Natural killer cell treated with Interleukin-12 subunit alpha and Interleukin-12 subunit beta and Interleukin-15 and Interleukin-18, amount 100 ng/mL, for 72 hours (primary cell): ENCODE results near the gene TWIST1. TPM values are rescaled to one million over a fixed set of nuclear protein-coding genes. Genes with fewer than 3 reads are reported as not detected.

Experiments used
- ATAC-seq, 2 donors: fragments of 150-1000 bp; cut with Tn5 transposase in 1 of 2; sonication (Bioruptor Pico), chemical (Tn5 transposase) in 1 of 2; 2 replicates each; pipeline ENCODE4 v1.10.0; 2021
- DNase-seq: peaks from one replicate; pipeline ENCODE4 v3.0.0; 2022; ENCODE audit warnings: low spot score
- H3K27ac Mint-ChIP-seq, 2 donors: 1 replicate in 1 of 2; 2 replicates in 1 of 2; pipeline ENCODE4 v1.8.0; 2022; ENCODE audit warnings: mixed read lengths in 2 of 2, mild to moderate bottlenecking in 1 of 2, moderate library complexity in 1 of 2
- H3K27me3 Mint-ChIP-seq, 2 donors: 1 replicate in 1 of 2; 2 replicates in 1 of 2; pipeline ENCODE4 v1.8.0; 2022; ENCODE audit warnings: mixed read lengths in 2 of 2
- H3K36me3 Mint-ChIP-seq: one replicate; pipeline ENCODE4 v1.8.0; 2022; ENCODE audit warnings: mixed read lengths
- H3K4me1 Mint-ChIP-seq, 2 donors: 1 replicate in 1 of 2; 2 replicates in 1 of 2; pipeline ENCODE4 v1.8.0; 2022; ENCODE audit warnings: low read depth in 2 of 2, mixed read lengths in 2 of 2, mild to moderate bottlenecking in 1 of 2
- H3K4me3 Mint-ChIP-seq: one replicate; pipeline ENCODE4 v1.8.0; 2022; ENCODE audit warnings: mixed read lengths
- H3K9me3 Mint-ChIP-seq: 2 replicates; pipeline ENCODE4 v1.8.0; 2022; ENCODE audit warnings: mixed read lengths
- total RNA-seq, 2 donors: library from RNA; stranded (reverse); gene quantifications; one replicate each; pipeline ENCODE4 v1.2.3, GENCODE V29; 2022

Gene TWIST1
- total RNA-seq, 2 donors from 2014 or later: not detected

DNA sequence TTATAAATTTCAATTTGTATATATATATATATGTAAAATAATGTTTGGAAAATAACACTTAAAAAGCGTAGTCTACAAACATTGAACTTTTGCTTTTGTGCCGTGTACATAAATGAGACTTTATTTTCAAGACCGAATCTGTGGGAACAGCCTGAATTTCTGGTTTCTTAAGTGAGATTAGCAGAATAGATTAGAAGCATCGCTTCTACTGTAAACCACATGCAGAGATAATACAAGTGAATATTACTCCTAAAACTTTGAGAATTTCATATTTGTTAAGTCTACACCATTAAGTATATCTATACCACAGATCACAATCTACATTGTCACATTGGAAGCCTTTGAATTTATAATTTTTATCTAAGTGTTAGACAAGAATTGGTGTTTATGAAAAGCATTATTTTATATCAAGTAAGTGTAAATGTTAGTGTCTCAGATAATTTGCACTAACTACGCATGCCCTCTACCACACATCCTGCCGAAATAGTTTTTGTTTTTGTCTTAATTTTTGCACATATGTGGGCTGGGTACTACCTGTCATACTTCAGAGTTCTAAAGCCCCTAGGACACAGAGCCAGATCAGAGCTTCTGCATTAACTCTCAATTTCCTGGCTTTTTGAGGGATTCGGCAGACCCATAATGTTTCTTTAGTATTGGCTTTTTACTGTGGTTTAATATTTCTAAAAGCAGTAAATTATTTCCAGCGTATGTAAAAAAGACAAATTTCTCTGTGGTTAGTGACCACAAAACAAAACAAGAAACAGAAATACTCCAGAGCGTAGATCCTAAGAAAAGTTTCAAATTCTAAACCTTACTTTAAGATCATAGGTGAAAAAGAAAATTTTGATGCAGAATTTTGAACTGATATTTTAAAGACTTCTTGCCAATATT is 20.0 kb downstream of the TWIST1 start:
- DNase-seq (no peak), ATAC-seq (no peak)
- Mint-ChIP-seq H3K27ac (no peak overlapping the region), H3K9me3 (no peaks in the 10 kb centered on the region), H3K27me3 (peaks cover 7 to 18% of the 10 kb centered on the region in 2 donors), H3K36me3 (no peaks in the 10 kb centered on the region), H3K4me3 (no peak overlapping the region), H3K4me1 (no peaks in the 10 kb centered on the region)

DNA sequence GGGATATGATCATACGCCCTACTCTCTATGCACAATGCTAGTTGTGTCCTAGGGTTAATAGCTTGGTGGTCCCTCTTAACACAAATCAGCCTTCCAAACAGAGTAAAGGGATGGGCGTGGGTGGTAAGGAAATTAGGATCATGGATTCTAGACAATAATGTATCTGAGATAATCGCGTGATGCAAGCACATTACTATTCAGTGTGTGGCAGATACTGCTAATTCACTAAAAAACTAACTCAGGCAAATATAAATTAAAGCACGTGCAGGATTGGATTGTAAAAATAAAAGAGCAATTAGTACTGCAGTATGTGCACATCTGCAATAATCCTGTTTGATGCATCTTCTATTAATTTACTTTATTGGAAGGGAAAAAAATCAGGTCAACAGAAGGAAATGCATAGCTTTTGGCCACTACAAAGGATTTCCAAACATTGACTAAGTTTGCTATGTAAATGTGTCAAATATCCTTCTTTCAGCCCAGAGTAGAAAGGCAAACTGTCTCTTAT is 22.0 kb downstream of the TWIST1 start:
- Mint-ChIP-seq H3K27me3 (peaks cover 7 to 18% of the 10 kb centered on the region in 2 donors), H3K4me3 (no peak overlapping the region), H3K9me3 (no peaks in the 10 kb centered on the region), H3K36me3 (no peaks in the 10 kb centered on the region), H3K27ac (no peak overlapping the region), H3K4me1 (no peaks in the 10 kb centered on the region)
- DNase-seq (no peak), ATAC-seq (no peak)

DNA sequence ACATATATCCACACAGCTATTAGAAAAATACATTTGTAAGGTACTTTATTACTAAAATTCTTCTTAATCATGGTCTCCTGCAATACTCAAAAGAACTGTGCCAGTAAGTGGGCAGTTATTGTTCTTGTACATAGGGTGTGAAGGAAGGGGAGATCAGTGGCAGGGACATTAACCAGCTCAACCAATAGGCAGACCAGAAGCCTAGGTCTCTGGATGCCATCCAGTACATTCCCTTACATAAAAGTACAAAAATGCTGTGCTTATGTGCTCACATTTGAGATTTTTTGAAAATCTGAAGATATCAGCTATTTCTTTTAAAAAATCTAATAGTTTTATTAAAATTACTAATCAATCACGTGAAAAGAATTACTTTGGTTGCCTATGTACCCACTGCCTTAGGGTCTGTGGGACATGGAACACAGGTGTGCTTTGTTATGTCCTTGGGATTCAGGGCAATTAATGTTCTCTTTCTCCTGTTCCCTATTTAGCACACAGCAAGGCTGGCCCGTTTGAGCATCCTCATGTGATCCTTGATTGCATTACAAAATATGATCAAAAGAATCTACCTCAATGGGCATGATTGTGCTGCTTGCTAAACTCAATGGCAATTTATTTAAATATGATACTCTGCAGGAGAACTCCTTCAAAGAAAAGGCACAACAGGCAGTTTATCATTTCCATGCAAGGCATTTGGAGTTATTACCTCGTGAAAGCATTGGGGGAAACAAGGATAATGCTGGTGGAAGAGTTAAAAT is 22.7 kb downstream of the TWIST1 start:
- ATAC-seq: no peak
- peaks cover 6 to 15% of the 10 kb centered on the region in 2 donors for H3K27me3 Mint-ChIP-seq
- no peaks in the 10 kb centered on the region for H3K4me1 Mint-ChIP-seq
- no peak overlapping the region for H3K27ac Mint-ChIP-seq
- H3K36me3 Mint-ChIP-seq: no peaks in the 10 kb centered on the region
- H3K9me3 Mint-ChIP-seq: no peaks in the 10 kb centered on the region
- DNase-seq: no peak
- H3K4me3 Mint-ChIP-seq: no peak overlapping the region

DNA sequence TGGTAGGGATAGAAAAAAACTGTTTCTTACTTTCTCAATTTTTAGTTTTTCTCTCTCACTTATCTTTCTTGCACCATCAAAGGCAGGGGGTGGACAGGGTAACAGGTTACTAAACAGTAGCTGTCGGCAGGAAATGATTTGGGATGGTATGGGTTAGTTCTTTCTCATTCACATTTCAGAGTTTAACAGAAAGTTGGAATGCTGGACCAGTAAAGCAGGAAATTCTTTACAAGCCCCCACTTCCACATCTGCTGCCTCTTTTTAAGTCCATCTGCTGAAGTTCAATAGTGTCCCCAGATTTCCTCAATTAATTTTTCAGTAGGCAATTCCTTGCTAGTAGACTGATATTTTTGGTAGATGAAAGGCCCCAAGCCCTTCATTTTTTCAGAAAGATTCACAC is 23.3 kb downstream of the TWIST1 start:
- H3K27ac Mint-ChIP-seq: no peak overlapping the region
- DNase-seq (no peak), ATAC-seq (no peak)
- no peaks in the 10 kb centered on the region for H3K9me3 Mint-ChIP-seq
- H3K4me1 Mint-ChIP-seq: no peaks in the 10 kb centered on the region
- H3K36me3 Mint-ChIP-seq: no peaks in the 10 kb centered on the region
- H3K4me3 Mint-ChIP-seq: no peak overlapping the region
- peaks cover 5 to 8% of the 10 kb centered on the region in 2 donors for H3K27me3 Mint-ChIP-seq

DNA sequence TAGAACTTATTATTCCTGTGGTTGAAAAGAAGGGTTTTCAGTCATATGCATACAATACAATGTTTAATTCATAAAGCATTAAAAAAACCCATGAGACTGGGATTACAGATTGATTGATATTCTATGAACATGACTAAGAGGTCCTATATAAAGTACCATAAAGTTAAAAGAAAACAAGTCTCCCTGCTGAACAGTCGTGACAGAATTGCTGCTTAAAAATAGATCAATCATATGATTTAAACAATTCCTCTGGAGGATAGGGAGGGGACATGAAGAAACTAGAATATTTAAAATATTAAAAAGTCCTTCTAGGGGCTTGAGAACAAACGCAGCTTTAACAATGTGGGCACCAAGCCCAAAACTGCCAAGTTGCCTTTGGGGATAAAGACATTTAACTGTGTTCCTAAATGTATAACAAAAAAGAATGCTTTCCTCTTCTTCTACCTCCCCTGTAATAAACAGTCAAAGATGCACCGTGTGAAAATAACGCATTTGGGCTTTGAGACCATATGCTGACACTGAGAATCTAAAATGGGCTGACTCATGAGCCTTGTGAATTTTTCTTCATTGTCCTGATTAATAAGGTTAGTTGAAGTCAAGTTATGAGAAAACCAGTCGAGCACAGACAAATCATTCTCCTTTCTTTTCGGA is 25.8 kb downstream of the TWIST1 start:
- no peak overlapping the region for H3K4me3 Mint-ChIP-seq

DNA sequence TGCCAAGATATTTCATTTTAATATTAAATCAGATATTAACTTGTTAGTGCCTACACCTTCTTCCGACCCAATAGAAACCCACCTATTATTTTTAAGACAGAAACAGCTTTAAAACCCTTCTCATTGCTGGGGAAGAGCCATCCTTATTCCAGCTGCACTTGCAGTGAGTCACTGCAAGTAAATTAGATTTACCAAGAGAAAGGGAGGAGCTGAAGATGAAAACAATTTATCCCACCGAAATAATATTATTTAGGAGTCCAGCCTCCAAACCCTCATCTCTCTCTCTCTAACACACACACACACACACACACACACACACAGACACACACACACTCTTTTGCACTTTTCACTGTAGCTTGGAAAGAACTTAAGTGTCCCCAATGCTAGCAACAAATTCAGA is 26.9 kb downstream of the TWIST1 start:
- no peaks in the 10 kb centered on the region for H3K4me1 Mint-ChIP-seq
- H3K9me3 Mint-ChIP-seq: no peaks in the 10 kb centered on the region
- DNase-seq (no peak), ATAC-seq (no peak)
- peaks cover 0 to 5% of the 10 kb centered on the region in 2 donors for H3K27me3 Mint-ChIP-seq
- no peaks in the 10 kb centered on the region for H3K36me3 Mint-ChIP-seq
- H3K27ac Mint-ChIP-seq: no peak overlapping the region
- no peak overlapping the region for H3K4me3 Mint-ChIP-seq

More for the DNA sequence above, 25.8 kb downstream of the TWIST1 start:
- Mint-ChIP-seq H3K27ac (no peak overlapping the region), H3K9me3 (no peaks in the 10 kb centered on the region), H3K27me3 (peaks cover 0 to 5% of the 10 kb centered on the region in 2 donors), H3K4me1 (no peaks in the 10 kb centered on the region), H3K36me3 (no peaks in the 10 kb centered on the region)
- ATAC-seq (no peak), DNase-seq (no peak)

DNA sequence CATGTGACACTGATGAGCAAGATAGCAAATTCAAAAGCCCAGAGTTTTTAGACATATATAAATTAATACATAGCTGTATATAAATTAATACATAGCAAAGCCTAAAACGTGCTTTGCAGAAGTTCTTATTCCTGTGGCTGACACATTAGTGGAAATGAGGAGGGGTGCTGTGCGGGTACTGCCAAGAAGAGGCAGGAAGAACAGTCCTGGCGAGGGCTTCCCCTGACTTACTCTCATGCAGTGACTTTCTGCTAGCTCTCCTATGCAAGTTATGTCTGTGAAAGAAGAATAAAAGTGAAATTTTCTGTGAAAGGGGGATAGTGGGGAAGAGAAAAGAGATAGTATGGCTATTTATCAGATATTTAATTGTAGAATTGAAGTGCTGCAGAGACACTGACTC is 27.6 kb downstream of the TWIST1 start:
- Mint-ChIP-seq H3K27me3 (peaks cover 0 to 5% of the 10 kb centered on the region in 2 donors), H3K36me3 (no peaks in the 10 kb centered on the region), H3K27ac (no peak overlapping the region), H3K9me3 (no peaks in the 10 kb centered on the region), H3K4me1 (no peaks in the 10 kb centered on the region), H3K4me3 (no peak overlapping the region)
- ATAC-seq: no peak
- DNase-seq: no peak

DNA sequence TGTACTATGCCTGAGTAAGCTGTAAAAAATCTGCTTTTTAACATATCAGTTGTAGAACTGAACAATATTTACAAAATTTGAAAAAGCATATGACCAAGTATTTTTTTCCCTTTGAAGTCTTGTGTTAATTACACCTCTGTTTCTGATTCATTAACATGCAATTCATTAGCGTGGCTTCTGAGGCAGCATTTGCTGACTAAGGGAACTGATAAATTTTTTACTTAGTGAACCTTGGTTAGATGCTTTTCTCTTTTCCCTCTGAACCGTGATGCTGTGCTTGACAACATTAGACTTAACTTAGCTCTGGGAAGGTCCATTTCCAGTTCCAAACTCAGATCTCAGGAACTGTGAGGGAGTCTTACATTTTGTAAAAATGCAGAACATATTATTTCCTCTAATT is 28.1 kb downstream of the TWIST1 start:
- no peak overlapping the region for H3K27ac Mint-ChIP-seq
- no peaks in the 10 kb centered on the region for H3K36me3 Mint-ChIP-seq
- no peaks in the 10 kb centered on the region for H3K4me1 Mint-ChIP-seq
- no peaks in the 10 kb centered on the region for H3K9me3 Mint-ChIP-seq
- no peak for DNase-seq
- no peak for ATAC-seq
- peaks cover 0 to 5% of the 10 kb centered on the region in 2 donors for H3K27me3 Mint-ChIP-seq
- no peak overlapping the region for H3K4me3 Mint-ChIP-seq

DNA sequence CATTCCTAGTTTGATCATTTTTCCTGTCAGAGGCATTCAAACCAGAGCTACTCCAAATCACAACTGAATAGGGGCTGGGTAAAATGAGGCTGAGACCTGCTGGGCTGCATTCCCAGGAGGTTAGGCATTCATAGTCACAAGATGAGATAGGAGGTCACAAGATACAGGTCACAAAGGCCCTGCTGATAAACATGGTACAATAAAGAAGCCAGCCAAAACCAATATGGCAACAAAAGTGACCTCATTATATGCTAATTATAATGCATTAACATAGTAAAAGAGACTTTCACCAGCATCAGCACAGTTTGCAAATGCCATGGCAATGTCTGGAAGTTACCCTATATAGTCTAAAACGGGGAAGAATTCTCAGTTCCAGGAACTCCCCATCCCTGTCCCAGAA is 37.3 kb downstream of the TWIST1 start:
- Mint-ChIP-seq H3K27me3 (peaks cover 0 to 7% of the 10 kb centered on the region in 2 donors), H3K27ac (no peak overlapping the region), H3K4me3 (no peak overlapping the region), H3K36me3 (no peaks in the 10 kb centered on the region), H3K4me1 (no peaks in the 10 kb centered on the region), H3K9me3 (peaks cover 15% of the 10 kb centered on the region)
- DNase-seq (no peak), ATAC-seq (no peak)

DNA sequence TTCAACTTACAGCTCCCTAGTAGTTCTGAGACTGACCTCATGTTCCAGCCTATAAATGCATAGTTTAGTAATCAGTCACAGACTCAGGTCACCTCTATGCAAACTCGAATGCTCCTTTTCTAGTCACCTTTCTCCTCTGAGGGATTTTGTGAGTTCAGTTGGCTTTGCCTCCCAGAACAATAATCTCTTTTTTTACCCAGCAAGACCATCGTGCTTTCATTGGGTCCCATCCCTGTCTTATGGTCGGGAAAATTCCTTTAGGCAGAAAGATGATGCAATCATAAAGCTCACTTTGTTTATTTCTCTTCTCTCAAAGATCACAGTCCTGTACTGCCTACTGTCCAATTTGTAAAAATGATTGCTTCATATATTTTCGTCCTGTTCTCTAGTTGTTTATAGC is 38.4 kb downstream of the TWIST1 start:
- Mint-ChIP-seq H3K4me1 (no peaks in the 10 kb centered on the region), H3K36me3 (no peaks in the 10 kb centered on the region), H3K9me3 (peaks cover 15% of the 10 kb centered on the region), H3K4me3 (no peak overlapping the region), H3K27ac (no peak overlapping the region), H3K27me3 (peaks cover 0 to 7% of the 10 kb centered on the region in 2 donors)
- DNase-seq (no peak), ATAC-seq (no peak)

DNA sequence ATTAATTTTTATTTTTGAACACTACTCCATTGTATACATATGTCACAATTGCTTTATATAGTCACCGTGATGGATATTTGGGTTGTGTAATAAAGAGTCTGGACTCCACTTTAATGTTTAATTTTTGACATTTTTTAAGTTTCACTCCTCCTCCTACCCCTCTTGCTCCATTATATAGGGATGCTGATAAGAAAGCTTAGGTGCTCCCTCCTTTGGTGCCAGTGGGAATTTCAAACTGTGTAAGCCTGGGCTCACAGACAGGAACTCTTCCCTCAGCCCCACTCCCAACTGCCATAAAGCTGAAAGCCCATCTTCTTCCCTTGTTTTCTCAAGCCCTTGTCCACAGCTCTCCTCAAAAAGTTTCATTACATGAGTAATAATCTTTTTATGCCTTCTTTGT is 47.6 kb downstream of the TWIST1 start:
- DNase-seq: no peak
- Mint-ChIP-seq H3K27ac (no peak overlapping the region), H3K27me3 (no peaks in the 10 kb centered on the region)

DNA sequence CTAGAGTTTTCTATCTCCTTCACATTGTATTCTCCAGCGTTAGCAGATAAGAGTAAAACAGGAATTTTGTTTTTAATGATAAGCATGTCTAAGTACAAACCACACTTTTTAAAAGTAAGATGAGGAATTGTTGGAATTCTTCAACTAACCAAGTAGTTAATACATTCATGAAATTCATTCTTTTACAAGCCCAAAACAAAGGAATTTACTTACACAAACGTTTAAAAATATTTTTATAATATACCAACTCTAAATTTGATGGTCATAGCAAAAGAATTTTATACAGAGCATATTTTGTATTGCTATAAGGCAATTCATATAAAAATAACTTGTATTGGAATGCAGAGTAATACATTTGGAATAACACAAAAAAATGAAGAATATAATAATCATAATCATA is 51.3 kb downstream of the TWIST1 start:
- no peak for ATAC-seq
- Mint-ChIP-seq H3K36me3 (no peaks in the 10 kb centered on the region), H3K27ac (no peak overlapping the region), H3K4me3 (no peak overlapping the region), H3K27me3 (no peaks in the 10 kb centered on the region), H3K9me3 (no peaks in the 10 kb centered on the region), H3K4me1 (no peaks in the 10 kb centered on the region)
- DNase-seq: no peak

More for the DNA sequence above, 47.6 kb downstream of the TWIST1 start:
- Mint-ChIP-seq H3K36me3 (no peaks in the 10 kb centered on the region), H3K9me3 (peaks cover 3% of the 10 kb centered on the region), H3K4me3 (no peak overlapping the region), H3K4me1 (no peaks in the 10 kb centered on the region)
- ATAC-seq: no peak
